ENCODE results near the gene SF1. TPM values are rescaled to one million over a fixed set of nuclear protein-coding genes. Genes with fewer than 3 reads are reported as not detected.

Gene SF1
- total RNA-seq, 1 donor from 2014 or later = 687 TPM

DNA sequence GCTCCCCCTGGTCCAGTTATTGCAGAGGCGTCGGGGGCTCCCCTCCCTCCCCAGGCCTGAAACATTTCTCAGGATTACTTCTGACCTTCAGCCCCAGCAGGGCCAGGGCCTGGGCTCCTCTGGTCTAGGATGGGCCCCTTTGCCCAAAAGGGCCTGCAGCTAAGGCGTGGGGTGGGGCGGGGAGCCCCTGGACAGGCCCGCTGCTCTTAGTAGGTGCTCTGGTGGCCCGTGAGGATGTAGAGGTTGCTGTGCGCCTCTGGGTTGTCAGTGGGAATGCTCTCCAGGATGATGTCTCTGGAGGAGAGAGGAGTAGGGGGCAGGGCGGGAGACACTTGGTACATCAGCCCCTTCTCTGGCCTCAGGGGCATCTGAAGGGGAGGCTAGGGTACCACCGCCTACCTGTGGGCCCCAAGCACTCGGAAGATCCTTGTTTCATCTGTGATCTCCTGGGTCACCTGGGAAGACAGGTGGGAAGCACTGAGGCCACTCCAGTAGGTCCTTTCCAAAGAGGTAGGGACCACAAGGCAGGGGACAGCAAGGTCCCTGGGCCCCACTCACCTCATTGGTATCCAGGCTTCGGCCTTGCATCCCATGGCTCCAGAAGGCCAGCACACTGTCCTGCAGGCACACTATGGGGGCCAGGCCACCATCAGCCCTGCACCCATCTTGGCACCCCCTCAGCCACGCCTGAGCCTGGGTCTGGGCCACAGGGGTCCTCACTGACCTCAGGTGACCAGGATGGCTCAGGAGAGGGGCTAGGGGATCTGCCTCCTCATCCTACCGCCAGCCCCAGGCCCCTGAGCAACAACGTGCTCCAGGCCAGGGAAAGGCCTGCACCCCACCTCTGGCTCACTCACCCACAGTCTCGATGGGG, 11.2 kb upstream of the SF1 start:
- ATAC-seq (ENCODE audit: low read depth) = no peak
- Mint-ChIP-seq H3K4me1 (peaks cover 23% of the 10 kb centered on the region), H3K27ac (no peak overlapping the region), H3K4me3 (no peak overlapping the region), H3K36me3 (ENCODE audit: low read depth) (peaks cover 47% of the 10 kb centered on the region), H3K27me3 (no peaks in the 10 kb centered on the region), H3K9me3 (no peaks in the 10 kb centered on the region)
- no peak for DNase-seq
- ChIA-PET POLR2A (interaction anchor here (0.6 to 1.7 kb wide), 2 partner anchors 13 to 472 kb away, joined by 3 to 6 read pairs; partner anchors contain the start of genes MAP4K2 and POLA2), CTCF (interaction anchor here (5.3 kb wide), 1 partner anchor 12 kb away, joined by 29 read pairs; the partner anchor contains the start of gene MAP4K2)
- TF ChIP-seq, protein P1, sequence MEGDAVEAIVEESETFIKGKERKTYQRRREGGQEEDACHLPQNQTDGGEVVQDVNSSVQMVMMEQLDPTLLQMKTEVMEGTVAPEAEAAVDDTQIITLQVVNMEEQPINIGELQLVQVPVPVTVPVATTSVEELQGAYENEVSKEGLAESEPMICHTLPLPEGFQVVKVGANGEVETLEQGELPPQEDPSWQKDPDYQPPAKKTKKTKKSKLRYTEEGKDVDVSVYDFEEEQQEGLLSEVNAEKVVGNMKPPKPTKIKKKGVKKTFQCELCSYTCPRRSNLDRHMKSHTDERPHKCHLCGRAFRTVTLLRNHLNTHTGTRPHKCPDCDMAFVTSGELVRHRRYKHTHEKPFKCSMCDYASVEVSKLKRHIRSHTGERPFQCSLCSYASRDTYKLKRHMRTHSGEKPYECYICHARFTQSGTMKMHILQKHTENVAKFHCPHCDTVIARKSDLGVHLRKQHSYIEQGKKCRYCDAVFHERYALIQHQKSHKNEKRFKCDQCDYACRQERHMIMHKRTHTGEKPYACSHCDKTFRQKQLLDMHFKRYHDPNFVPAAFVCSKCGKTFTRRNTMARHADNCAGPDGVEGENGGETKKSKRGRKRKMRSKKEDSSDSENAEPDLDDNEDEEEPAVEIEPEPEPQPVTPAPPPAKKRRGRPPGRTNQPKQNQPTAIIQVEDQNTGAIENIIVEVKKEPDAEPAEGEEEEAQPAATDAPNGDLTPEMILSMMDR (IDR thresholded peaks at IDR 0.05) = no peak
- intact Hi-C loops (cut with micrococcal nuclease) = loop anchor here (5.0 kb wide), 1 partner anchor 223 kb away; the partner anchor contains the start of gene ARL2

DNA sequence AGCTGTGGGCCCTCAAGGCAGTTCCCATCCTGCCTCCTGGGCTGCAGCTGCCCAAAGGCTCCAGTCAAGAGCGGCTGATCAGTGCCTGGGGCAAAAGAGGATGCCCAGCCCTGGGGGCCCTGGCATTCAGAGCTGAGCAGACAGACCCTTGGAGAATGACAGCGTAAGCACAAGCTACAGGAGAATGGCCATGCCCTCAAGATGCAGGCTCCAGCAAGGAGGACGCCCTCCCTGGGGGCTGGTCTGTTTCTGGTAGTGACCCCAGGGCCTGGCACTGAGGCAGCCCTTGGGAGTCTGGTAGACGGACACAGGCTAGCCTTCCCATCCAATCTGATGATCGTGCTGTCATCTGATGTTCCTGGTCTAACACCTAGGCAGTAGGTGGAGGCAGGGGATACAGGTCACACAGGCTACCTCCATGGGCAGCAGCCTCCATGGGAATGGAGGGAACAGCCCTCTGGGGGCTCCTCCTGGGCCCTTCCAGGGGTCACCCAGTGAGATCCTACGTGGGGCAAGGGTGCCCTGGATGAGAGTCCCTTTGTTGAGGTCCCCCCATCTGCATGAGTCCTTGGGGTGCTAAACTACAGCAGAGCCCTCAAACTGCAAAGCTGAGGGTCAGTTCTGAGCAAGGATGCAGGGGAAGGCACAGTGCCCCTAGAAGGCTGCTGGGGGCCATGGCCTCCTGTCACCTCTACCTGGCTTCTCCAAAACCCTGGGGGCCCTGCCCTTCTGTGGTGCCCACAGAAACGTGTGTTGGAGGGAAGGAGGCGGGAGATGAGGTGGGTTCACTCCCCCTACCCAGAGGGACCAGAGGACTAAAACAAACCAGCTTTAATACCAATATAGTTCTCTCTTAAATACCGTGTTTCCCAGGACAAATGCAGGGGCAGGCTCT, 10.2 kb upstream of the SF1 start:
- Mint-ChIP-seq H3K9me3 (no peaks in the 10 kb centered on the region), H3K4me3 (no peak overlapping the region), H3K27ac (no peak overlapping the region), H3K36me3 (ENCODE audit: low read depth) (peaks cover 38% of the 10 kb centered on the region), H3K4me1 (peaks cover 17% of the 10 kb centered on the region), H3K27me3 (no peaks in the 10 kb centered on the region)
- TF ChIP-seq, protein P1 (IDR thresholded peaks at IDR 0.05) = no peak
- ChIA-PET POLR2A (interaction anchor here (0.5 to 1.7 kb wide), 6 partner anchors 9 to 473 kb away, joined by 3 to 6 read pairs (median 4); partner anchors contain the start of genes MAP4K2 and POLA2), CTCF (interaction anchor here (0.6 to 5.3 kb wide), 7 partner anchors 13 to 226 kb away, joined by 3 to 29 read pairs (median 3); partner anchors contain the start of genes MAP4K2 and MEN1)
- DNase-seq (no peak), ATAC-seq (ENCODE audit: low read depth) (no peak)
- intact Hi-C loops (cut with micrococcal nuclease) = loop anchor here (5.0 kb wide), 1 partner anchor 224 kb away; the partner anchor contains the start of gene ARL2

DNA sequence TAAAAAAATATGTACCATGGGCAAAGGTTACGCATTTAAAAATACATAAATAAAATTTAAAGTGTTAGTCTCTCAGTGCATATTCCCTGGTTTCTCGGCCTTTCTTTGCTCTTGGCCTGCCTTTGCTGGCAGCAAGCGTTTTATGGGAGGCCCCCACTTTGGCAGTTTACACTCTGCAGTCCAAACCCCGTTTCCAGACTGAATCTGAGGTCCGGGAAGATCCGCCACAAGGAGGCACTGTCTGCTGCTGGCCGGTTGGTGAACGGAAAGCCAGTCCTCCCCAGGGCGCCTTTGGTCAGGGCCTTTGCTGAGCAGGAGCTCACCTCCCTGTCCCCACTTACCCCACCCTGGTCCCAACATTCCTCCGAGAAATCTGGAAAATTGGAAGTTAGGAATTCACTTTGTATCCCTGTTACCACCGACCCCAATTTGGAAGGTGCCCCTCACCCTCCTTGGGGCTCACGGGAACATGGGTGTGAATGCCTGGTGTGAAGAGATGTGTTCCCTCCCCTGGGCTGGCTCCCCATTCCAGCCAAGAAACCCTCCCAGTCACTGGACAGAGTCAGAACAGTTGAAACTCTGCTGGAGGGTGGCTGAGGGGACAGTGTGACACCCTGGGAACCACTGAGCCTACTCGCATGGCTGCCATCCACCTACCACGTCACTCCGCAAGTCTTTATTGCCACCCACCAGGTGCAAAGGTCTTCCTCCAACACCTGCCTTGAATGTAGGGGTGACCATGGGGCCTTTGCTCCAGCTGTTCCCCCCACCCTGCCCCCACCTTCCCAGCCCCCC, 9.4 kb upstream of the SF1 start:
- Mint-ChIP-seq H3K27me3 (no peaks in the 10 kb centered on the region), H3K27ac (peak overlapping the region; percentile 73), H3K4me3 (no peak overlapping the region), H3K4me1 (peaks cover 18% of the 10 kb centered on the region), H3K36me3 (ENCODE audit: low read depth) (peaks cover 36% of the 10 kb centered on the region), H3K9me3 (no peaks in the 10 kb centered on the region)
- intact Hi-C loops (cut with micrococcal nuclease) = loop anchor here (1.0 to 5.0 kb wide), 4 partner anchors 12 to 225 kb away; partner anchors contain the start of genes ARL2 and CDC42BPG
- ChIA-PET CTCF (interaction anchor here (0.6 to 5.3 kb wide), 7 partner anchors 14 to 227 kb away, joined by 3 to 29 read pairs (median 3); partner anchors contain the start of genes MAP4K2 and MEN1), POLR2A (interaction anchor here (0.7 to 1.7 kb wide), 5 partner anchors 8 to 446 kb away, joined by 3 to 6 read pairs (median 4); partner anchors contain the start of gene MAP4K2)
- TF ChIP-seq, protein P1 (IDR thresholded peaks at IDR 0.05) = no peak
- ATAC-seq (ENCODE audit: low read depth) (peak; percentile 74), DNase-seq (peak; percentile 57)

DNA sequence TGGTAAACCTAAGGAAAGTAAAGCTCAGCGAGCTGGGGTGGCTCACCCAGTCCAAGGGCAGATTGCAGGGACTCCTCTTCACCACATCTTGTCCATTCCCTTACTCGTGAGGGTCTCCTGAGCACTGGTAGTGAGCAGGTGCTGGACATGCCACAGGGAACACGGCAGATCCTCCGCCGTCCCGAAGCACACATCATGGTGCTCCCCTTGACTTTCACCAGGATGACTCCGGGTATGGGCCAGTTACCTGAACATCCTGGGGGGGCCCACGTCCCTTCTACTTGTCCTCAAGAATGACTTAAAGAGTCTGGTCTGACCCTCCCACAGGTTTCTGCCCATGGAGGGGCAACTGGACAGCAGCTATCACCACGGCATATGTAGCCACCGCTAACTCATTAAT, 8.0 kb upstream of the SF1 start:
- no peak overlapping the region for H3K27ac Mint-ChIP-seq
- CTCF ChIA-PET = interaction anchor here (0.9 to 5.3 kb wide), 10 partner anchors 15 to 108 kb away, joined by 3 to 29 read pairs (median 4); partner anchors contain the start of genes CDC42BPG and MAP4K2
- ATAC-seq (ENCODE audit: low read depth) (no peak), DNase-seq (no peak)
- TF ChIP-seq, protein P1 (IDR thresholded peaks at IDR 0.05) = no peak
- peaks cover 27% of the 10 kb centered on the region for H3K36me3 Mint-ChIP-seq (ENCODE audit: low read depth)
- H3K4me1 Mint-ChIP-seq = peaks cover 27% of the 10 kb centered on the region
- H3K9me3 Mint-ChIP-seq = no peaks in the 10 kb centered on the region
- POLR2A ChIA-PET = interaction anchor here (0.7 to 6.2 kb wide), 3 partner anchors 14 to 62 kb away, joined by 3 to 63 read pairs (median 8); no protein-coding TSS in a partner anchor
- H3K4me3 Mint-ChIP-seq = no peak overlapping the region
- no peaks in the 10 kb centered on the region for H3K27me3 Mint-ChIP-seq
- intact Hi-C loops (cut with micrococcal nuclease) = loop anchor here (5.0 kb wide), 1 partner anchor 226 kb away; the partner anchor contains the start of gene ARL2

All from activated B cell treated with CpG ODN at 0.5 μM for 24 hours (primary cell).